Activated T-cell treated with anti-CD3 and anti-CD28 coated beads, Interleukin-2, amount 50 U/mL, for 72 hours (primary cell): Measurements from ENCODE around the gene PRRT1B. TPM values are rescaled to one million over a fixed set of nuclear protein-coding genes. Genes with fewer than 3 reads are reported as not detected.

Experiments used
- ATAC-seq, 2 donors: fragments of 150-1000 bp; cut with Tn5 transposase; replicated peaks in 1 of 2; 2 replicates each; pipeline ENCODE4 v1.10.0; 2021; ENCODE audit warnings: moderate library complexity in 2 of 2, mild to moderate bottlenecking in 1 of 2
- DNase-seq, 2 donors: peaks; one replicate each; pipeline ENCODE4 v3.0.0; 2021 to 2022; ENCODE audit warnings: mixed read lengths in 1 of 2
- H3K27ac Mint-ChIP-seq: one replicate; pipeline ENCODE4 v1.8.0; 2022; ENCODE audit warnings: mild to moderate bottlenecking, moderate library complexity, mixed read lengths
- H3K27me3 Mint-ChIP-seq: one replicate; pipeline ENCODE4 v1.8.0; 2022; ENCODE audit warnings: low read depth, mixed read lengths
- H3K36me3 Mint-ChIP-seq, 2 donors: one replicate each; pipeline ENCODE4 v1.8.0; 2022; ENCODE audit warnings: mixed read lengths in 2 of 2, mild to moderate bottlenecking in 1 of 2; ENCODE audit not compliant: insufficient read depth in 2 of 2
- H3K4me1 Mint-ChIP-seq: one replicate; pipeline ENCODE4 v1.8.0; 2022; ENCODE audit warnings: low read depth, mixed read lengths
- H3K4me3 Mint-ChIP-seq, 2 donors: one replicate each; pipeline ENCODE4 v1.8.0; 2022; ENCODE audit warnings: mild to moderate bottlenecking in 2 of 2, mixed read lengths in 2 of 2, moderate library complexity in 2 of 2
- H3K9me3 Mint-ChIP-seq, 2 donors: one replicate each; pipeline ENCODE4 v1.8.0; 2022; ENCODE audit warnings: mixed read lengths in 2 of 2
- total RNA-seq, 2 donors: library from RNA; stranded (reverse); gene quantifications; one replicate each; pipeline ENCODE4 v1.2.3, GENCODE V29; 2022

PRRT1B gene
- total RNA-seq, 2 donors from 2014 or later = not detected

DNA sequence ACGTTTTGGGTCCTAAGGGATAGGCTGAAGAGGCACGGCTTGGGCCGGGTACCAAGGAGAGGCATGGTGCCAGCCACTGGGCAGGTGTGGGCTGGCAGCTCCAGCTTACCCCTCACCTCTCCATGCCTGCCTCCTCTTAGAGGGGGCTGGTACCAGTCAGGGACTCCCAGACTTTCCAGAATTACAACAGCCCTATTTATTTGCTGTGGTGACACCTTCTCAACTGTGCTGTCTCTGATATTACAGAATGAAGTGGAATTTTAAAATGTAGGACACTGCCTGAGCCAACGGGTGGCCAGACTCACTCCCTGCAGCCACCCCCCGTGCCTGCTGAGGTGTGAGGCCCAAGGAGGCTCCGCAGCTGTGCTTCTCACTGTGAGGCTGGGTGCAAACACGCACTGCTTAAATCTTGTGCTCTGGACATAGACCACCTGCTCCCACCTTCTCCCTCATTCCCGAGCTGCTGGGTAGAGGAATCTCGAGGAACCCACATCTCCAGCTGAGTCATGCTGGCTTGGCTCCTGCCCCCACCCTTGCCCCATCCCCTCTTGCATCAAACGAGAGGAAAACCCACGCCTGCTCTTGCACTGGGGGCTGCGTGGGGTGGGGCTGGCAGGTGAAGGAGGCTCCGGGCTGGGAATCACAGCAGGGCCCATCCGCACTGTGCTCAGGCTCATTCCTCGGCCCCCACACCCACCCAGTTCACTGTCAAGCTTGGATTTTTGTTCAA lies 47.9 kb downstream of the PRRT1B start:
- Mint-ChIP-seq H3K27ac (no peak overlapping the region), H3K27me3 (no peaks in the 10 kb centered on the region), H3K4me3 (no peak overlapping the region), H3K9me3 (no peaks in the 10 kb centered on the region), H3K36me3 (peaks cover under 1 to 2% of the 10 kb centered on the region in 2 donors), H3K4me1 (peaks cover 18% of the 10 kb centered on the region)
- ATAC-seq (no peak), DNase-seq (no peak)

DNA sequence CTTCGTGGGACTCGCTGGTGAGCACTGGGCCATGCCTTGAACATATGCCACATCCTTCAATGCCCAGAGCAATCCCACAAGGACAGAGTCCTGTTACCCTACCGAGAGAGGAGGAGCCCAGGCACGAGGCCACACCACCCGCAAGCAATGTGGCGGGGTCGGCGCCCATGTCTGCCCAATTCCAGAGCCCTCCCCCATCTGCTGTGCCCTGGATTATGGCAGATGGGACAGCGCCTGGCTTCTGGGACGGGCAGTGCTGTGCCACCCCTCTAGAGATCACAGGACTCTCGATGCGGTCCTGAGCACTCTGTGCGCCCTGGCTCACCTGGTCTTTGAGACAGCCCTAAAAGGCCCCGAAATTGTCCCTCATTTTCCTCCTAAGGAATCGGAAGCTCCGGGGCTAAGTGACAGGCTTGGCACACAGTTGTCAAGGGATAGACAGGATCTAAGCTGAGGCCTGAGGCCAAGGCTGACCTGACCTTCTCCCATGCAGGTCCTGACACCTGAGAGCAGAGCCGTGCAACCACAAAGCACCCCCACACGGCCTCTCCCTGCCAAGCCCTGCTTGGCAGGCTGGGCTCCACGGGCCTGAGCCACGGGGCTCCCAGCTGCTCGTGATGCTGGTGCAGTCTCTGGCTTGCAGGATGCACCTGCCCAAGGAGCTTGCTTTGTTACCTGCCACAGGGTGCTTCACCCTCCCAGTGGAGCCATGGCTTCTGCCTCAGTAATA lies 48.8 kb downstream of the PRRT1B start:
- Mint-ChIP-seq H3K4me1 (peaks cover 18% of the 10 kb centered on the region), H3K4me3 (no peak overlapping the region), H3K27ac (no peak overlapping the region), H3K36me3 (peaks cover 2% of the 10 kb centered on the region in 2 donors), H3K27me3 (no peaks in the 10 kb centered on the region), H3K9me3 (no peaks in the 10 kb centered on the region)
- DNase-seq (no peak), ATAC-seq (no peak)

DNA sequence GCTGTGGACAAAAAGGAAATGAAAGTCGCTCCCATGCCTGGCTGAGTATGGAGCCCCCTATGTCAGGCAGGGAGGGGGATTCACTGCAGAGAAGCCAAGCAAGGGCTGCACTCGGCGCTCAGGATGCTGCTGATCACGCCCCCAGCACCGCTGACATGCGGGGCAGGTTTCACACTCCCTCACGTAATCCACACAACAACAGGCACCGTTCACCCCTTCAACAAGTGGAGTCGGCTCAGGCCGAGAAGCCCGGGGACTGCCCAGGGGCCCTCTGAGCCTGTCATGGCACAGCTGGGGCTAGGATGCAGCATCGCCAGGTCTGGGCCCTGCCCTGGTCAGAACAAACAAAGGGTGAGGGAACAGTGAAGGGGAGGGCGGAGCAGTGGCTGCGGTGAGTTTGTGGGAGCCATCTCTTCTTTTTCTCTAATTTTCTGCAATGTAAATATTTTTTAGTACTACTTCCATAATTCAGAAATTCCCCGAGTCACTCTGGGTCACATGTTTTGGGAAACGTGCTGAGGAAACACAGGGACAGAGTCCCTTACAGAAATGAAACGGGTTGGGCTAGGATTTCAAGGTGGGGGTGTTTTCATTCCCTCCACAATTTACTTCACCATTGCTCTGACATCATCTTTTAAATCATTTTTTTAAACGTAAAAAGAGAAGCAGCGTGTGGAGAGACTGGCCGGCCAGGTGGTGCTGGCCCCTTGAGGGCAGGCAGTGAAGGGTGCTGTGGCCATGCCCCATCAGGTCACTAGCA lies 49.8 kb downstream of the PRRT1B start:
- Mint-ChIP-seq H3K4me1 (peaks cover 18% of the 10 kb centered on the region), H3K36me3 (peaks cover 2 to 6% of the 10 kb centered on the region in 2 donors), H3K27ac (no peak overlapping the region), H3K4me3 (no peak overlapping the region), H3K27me3 (no peaks in the 10 kb centered on the region), H3K9me3 (no peaks in the 10 kb centered on the region)
- ATAC-seq (no peak), DNase-seq (no peak)

DNA sequence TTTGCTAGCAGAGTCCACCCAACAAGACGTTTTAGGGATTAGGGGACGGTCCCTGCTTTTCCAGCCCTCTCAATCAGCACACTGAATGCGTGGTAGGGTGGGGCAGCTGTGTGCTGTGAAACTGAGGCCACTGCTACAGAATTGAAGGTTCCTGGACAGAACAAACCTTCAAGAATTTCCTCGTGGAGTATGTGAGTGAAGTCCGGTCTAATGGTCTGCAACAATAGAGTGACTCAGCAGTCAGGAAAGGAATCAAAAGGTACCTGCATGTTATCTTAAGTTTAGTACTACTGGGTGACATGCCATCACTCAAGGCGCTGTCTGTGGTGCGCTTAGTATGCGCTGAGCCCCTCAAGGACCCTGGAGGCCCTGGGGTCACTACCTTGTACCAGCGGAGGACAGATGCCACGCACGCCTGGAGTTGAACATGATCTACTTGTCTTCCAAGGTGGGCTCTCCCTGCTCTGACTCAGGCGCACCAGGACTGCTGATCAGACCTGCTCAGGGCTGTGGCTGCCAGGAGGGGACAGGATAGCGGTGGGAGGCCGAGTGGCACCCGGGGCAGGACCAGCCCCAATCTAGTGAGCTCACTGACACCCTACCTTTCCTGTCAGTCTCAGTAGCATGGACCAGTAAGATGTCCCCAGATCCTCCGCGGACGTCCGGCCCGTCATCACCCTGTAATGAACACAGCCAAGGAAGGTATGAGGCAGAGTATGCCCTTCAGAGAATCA lies 50.5 kb downstream of the PRRT1B start:
- Mint-ChIP-seq H3K36me3 (peaks cover 4 to 8% of the 10 kb centered on the region in 2 donors), H3K9me3 (no peaks in the 10 kb centered on the region), H3K27me3 (no peaks in the 10 kb centered on the region), H3K27ac (no peak overlapping the region), H3K4me1 (peaks cover 12% of the 10 kb centered on the region), H3K4me3 (no peak overlapping the region)
- ATAC-seq (no peak), DNase-seq (no peak)

DNA sequence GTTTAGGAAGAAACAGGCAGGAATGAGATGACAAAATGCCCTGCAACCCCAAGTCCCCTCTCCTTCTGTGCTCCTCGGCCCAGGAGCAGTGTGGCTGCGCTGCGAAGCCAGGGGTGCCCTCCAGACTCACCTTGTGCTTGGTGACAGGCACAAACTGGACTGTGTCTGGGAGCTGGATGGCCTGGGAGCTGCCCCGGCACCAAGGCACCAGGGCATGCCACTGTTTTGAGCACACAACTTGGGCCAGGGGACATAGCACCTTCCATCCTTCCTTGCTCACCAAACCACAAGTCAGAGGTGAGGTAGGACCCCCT lies 51.1 kb downstream of the PRRT1B start:
- ATAC-seq (no peak), DNase-seq (no peak)
- peaks cover 4 to 9% of the 10 kb centered on the region in 2 donors for H3K36me3 Mint-ChIP-seq
- H3K27me3 Mint-ChIP-seq = no peaks in the 10 kb centered on the region
- H3K27ac Mint-ChIP-seq = no peak overlapping the region
- H3K4me3 Mint-ChIP-seq = no peak overlapping the region
- H3K9me3 Mint-ChIP-seq = no peaks in the 10 kb centered on the region
- H3K4me1 Mint-ChIP-seq = peaks cover 6% of the 10 kb centered on the region

DNA sequence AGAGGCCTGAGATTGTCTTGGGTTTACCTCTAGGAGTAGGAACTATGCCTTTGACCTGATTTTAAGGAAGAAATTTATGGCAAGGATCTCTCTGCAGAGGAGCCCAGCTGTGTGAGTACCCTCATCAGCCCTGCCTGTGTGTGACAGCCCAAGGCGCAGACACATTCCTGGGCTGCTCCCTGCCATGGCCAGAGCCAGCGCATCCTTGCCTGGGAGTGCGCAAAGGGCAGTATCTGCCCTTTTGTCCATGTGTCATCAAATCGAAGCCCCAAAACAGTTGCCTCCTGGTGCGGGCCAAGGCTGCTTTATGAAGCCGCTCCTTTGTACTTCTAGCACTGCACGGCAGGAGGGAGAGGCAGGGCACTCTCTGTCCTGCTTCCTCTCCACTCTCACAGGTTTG lies 51.9 kb downstream of the PRRT1B start:
- Mint-ChIP-seq H3K36me3 (peaks cover 6 to 15% of the 10 kb centered on the region in 2 donors), H3K27ac (no peak overlapping the region), H3K4me3 (no peak overlapping the region), H3K9me3 (no peaks in the 10 kb centered on the region), H3K4me1 (no peaks in the 10 kb centered on the region), H3K27me3 (no peaks in the 10 kb centered on the region)
- DNase-seq = no peak
- ATAC-seq = no peak

DNA sequence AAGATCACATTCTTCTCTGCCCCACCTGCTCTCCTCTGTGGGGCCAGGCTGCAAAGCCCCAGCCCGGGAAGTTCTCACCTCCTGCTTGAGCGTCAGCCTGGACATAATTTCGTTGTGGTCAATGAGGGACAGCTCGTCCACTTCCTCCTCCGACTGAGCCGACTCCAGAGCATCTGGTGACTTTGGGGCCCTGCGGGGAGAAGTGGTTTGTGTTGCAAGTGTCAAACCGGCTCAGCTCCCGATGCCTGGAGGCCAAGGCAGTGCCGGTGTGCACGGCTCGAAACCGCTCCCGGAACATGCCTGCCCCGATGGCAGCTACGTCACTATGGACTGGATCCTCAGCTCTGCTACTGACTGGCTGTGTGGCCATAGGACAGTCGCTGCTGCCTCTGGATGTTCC lies 52.8 kb downstream of the PRRT1B start:
- DNase-seq (no peak), ATAC-seq (no peak)
- Mint-ChIP-seq H3K27me3 (no peaks in the 10 kb centered on the region), H3K4me3 (no peak overlapping the region), H3K27ac (peak overlapping the region; percentile 42), H3K9me3 (no peaks in the 10 kb centered on the region), H3K36me3 (peaks cover 7 to 17% of the 10 kb centered on the region in 2 donors), H3K4me1 (no peaks in the 10 kb centered on the region)

DNA sequence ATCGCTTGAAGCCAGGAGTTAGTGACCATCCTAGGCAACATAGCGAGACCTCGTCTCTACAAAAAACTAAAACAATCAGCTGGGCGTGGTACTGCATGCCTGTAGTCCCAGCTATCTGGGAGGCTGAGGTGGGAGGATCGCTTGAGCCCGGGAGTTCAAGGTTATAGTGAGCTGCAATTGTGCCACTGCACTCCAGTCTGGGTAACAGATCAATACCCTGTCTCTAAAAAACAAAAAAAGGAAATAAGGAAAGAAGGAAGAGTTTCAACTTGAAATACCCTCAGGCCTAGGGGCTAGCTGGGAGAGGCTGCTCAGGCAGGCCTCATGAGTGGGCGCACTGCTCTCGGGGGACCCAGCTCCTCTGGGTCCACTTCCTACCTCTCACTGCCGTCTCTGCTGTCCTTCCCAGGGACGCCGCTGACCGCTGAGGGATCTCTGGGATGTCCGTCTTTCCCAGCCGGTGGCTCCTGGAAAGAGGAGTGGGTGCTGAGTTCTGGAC lies 56.4 kb downstream of the PRRT1B start:
- Mint-ChIP-seq H3K27me3 (no peaks in the 10 kb centered on the region), H3K9me3 (no peaks in the 10 kb centered on the region), H3K4me1 (peaks cover 4% of the 10 kb centered on the region), H3K27ac (no peak overlapping the region), H3K4me3 (no peak overlapping the region), H3K36me3 (peaks cover 7 to 25% of the 10 kb centered on the region in 2 donors)
- no peak for DNase-seq
- ATAC-seq = no peak

DNA sequence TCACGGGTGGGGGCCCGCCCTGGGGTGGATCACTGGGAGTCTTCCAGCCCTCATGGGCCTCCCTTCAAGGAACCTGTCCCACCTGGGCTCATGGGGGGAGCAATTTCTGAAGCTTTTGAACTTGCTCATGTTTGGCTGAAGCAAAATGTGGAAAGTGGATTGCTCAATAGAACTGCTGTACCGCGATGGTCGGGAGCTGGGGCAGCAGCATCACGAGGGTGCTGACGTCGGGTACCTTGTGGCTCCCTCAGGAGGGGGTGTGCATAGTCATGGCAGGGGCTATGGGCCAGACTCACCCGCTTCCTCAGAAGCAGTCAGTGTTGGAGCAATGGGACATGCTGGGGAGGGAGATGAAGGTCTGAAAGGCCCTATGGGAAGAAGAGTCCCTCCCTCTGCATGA lies 57.9 kb downstream of the PRRT1B start:
- peaks cover 4% of the 10 kb centered on the region for H3K4me1 Mint-ChIP-seq
- DNase-seq (no peak), ATAC-seq (no peak)
- H3K4me3 Mint-ChIP-seq = no peak overlapping the region
- no peaks in the 10 kb centered on the region for H3K9me3 Mint-ChIP-seq
- H3K36me3 Mint-ChIP-seq = peaks cover 7 to 25% of the 10 kb centered on the region in 2 donors
- H3K27ac Mint-ChIP-seq = no peak overlapping the region
- H3K27me3 Mint-ChIP-seq = no peaks in the 10 kb centered on the region

DNA sequence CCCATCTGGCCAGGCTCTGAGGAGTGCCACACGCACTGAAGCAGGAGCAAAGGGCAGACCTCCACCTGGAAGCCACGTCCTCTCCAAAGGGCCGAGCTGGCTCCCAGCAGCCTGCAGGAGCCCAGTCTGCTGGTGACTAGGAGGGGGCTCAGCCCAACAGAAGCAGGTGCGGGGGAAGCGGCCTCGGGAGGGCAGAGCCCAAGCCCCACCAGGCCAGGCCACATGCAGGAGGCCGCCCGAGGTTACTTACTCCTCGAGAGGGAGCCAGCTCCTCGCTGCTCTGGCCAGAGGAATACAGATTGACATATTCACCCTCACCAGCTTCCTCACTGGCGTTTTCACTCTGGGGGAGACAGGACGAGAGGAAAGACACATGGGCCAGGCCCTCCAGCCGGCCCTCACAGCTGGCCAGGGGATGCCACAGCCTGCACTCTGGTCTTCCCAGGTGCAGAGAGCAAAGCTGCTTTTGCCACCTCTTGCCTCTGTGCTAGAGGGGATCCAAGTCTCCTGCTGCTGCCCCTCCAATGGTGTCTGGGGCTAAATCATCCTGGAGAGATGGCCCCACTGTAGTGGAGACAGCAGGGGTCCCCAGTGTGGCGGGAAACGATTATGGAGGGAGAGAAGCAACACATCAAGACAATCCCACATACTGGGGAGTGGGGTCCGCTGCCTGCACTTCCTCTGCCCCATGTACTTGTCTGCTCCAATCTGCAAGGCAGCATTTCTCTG lies 58.6 kb downstream of the PRRT1B start:
- DNase-seq = no peak
- peaks cover 4% of the 10 kb centered on the region for H3K4me1 Mint-ChIP-seq
- H3K4me3 Mint-ChIP-seq = no peak overlapping the region
- no peaks in the 10 kb centered on the region for H3K27me3 Mint-ChIP-seq
- no peak overlapping the region for H3K27ac Mint-ChIP-seq
- ATAC-seq = no peak
- H3K9me3 Mint-ChIP-seq = no peaks in the 10 kb centered on the region
- H3K36me3 Mint-ChIP-seq = peaks cover 7 to 22% of the 10 kb centered on the region in 2 donors

DNA sequence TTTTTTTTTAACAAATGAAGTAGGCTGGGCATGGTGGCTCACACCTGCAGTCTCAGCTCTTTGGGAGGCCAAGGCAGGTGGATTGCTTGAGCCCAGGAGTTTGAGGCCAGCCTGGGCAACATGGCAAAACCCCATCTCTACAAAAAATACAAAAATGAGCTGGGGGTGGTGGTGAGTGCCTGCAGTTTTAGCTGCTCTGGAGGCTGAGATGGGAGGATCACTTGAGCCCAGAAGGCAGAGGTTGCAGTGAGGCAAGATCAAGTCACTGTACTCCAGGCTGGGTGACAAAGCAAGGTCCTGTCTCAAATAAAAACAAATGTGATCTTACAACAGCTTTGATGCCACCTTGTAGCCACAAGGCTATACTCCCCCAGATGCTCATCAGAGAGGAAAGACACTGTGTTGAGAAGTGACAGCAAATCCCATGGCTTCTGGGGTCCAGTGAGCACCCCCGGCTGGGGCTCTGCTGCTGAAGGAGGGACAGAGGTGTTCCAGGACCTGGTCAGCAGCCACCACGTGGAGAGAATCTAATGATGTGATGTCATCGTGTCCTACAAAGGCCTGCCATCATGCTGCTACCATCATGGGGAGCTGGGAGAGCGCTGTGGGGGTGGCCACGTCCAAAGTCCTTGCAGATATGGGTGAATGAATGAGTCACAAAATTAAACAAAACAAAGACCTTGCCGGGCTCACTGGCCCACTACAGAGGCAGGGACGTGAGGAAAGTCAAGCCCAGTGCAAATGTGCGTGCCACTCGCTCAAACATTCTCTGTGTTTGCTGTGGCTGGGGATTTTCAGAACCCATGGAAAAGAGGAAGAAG lies 60.7 kb downstream of the PRRT1B start:
- H3K27me3 Mint-ChIP-seq = no peaks in the 10 kb centered on the region
- no peak overlapping the region for H3K4me3 Mint-ChIP-seq
- DNase-seq (no peak), ATAC-seq (no peak)
- peaks cover 4% of the 10 kb centered on the region for H3K4me1 Mint-ChIP-seq
- H3K9me3 Mint-ChIP-seq = no peaks in the 10 kb centered on the region
- peaks cover 5 to 17% of the 10 kb centered on the region in 2 donors for H3K36me3 Mint-ChIP-seq
- H3K27ac Mint-ChIP-seq = no peak overlapping the region
